ENCODE measurements around the gene MAN1A1.

DNA sequence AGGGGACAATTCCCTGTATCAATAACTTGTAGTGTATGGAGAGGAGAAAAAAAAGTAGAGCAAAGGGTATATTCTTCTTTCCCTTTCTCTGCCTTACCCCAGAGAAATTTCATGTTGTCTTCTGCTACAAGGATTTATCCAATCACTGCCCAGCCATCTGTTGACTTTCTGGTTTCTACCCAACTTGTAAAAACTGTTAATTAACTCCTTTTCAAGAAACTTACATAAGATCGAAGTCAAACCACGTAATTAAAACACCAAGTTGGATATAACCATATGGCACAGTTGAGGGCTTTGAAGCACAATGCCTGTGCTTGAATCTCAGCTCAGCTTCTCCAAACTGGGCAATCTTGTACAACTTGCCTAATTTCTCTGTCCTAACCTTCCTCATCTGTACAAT is 99.5 kb downstream of the MAN1A1 start:
- TF ChIP-seq, protein P1, sequence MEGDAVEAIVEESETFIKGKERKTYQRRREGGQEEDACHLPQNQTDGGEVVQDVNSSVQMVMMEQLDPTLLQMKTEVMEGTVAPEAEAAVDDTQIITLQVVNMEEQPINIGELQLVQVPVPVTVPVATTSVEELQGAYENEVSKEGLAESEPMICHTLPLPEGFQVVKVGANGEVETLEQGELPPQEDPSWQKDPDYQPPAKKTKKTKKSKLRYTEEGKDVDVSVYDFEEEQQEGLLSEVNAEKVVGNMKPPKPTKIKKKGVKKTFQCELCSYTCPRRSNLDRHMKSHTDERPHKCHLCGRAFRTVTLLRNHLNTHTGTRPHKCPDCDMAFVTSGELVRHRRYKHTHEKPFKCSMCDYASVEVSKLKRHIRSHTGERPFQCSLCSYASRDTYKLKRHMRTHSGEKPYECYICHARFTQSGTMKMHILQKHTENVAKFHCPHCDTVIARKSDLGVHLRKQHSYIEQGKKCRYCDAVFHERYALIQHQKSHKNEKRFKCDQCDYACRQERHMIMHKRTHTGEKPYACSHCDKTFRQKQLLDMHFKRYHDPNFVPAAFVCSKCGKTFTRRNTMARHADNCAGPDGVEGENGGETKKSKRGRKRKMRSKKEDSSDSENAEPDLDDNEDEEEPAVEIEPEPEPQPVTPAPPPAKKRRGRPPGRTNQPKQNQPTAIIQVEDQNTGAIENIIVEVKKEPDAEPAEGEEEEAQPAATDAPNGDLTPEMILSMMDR (IDR thresholded peaks at IDR 0.05; ENCODE audit: low read depth, low read length, poor library complexity, severe bottlenecking) = no peak
- no peak for TF ChIP-seq EZH2phosphoT487 (IDR thresholded peaks at IDR 0.05; ENCODE audit: borderline replicate concordance, low read length)
